Endothelial cell of umbilical vein (primary cell): ENCODE data around the gene RNF138. TPM values are rescaled to one million over a fixed set of nuclear protein-coding genes. Genes with fewer than 3 reads are reported as not detected.

Experiments used
- BruUV-seq: library from RNA; stranded (reverse); fragments of 400-500 nt; replicated peaks from 2 replicates; lab custom pipeline; 2021; lab: Mats Ljungman, UMichigan
- CTCF ChIA-PET: fragments of 300-600, 350-600 bp; sonication (Branson Sonifier 250); formaldehyde crosslinking; loops from one replicate; lab custom pipeline; 2021; ENCODE audit warnings: antibody characterized with exemption, inconsistent platforms; lab: Charles Lee
- POLR2A ChIA-PET: fragments of 300-600, 350-600 bp; sonication (Branson Sonifier 250); formaldehyde crosslinking; loops from one replicate; lab custom pipeline; 2021; ENCODE audit warnings: antibody characterized with exemption, inconsistent platforms; lab: Charles Lee
- DNase-seq: peaks from one replicate; pipeline ENCODE4 v3.0.0-alpha.2; 2011; ENCODE audit warnings: low read depth, low spot score
- FAIRE-seq: peaks from 2 replicates; lab custom pipeline; 2011; peaks lifted over from hg19 to GRCh38; lab: Jason Lieb, UNC
- H2AFZ ChIP-seq: 2 replicates; pipeline ENCODE4 v1.6.0; 2012; ENCODE audit warnings: low read depth, low read length, control low read depth, inconsistent platforms
- H3K27ac ChIP-seq: 2 replicates; pipeline ENCODE4 v1.5.1; 2011; ENCODE audit warnings: low read depth, mild to moderate bottlenecking, control low read depth, low read length, moderate library complexity; ENCODE audit not compliant: insufficient read depth
- H3K27me3 ChIP-seq, 2 experiments: 2 replicates each; pipeline versions ENCODE4 v1.6.0 to v1.6.1; 2011; ENCODE audit warnings: low read length in 2 of 2, mixed read lengths in 1 of 2; ENCODE audit not compliant: control insufficient read depth in 2 of 2, insufficient read depth in 2 of 2
- H3K36me3 ChIP-seq, 2 experiments: 2 replicates in 1 of 2; 3 replicates in 1 of 2; pipeline ENCODE4 v1.5.1; 2011; ENCODE audit warnings: low read length in 2 of 2, mild to moderate bottlenecking in 1 of 2, moderate library complexity in 1 of 2; ENCODE audit not compliant: control insufficient read depth in 2 of 2, insufficient read depth in 2 of 2; ENCODE audit errors: extremely low read depth in 1 of 2
- H3K4me1 ChIP-seq: 3 replicates; pipeline ENCODE4 v1.5.1; 2011; ENCODE audit warnings: mild to moderate bottlenecking, low read length; ENCODE audit not compliant: control insufficient read depth, insufficient read depth; ENCODE audit errors: extremely low read depth
- H3K4me2 ChIP-seq: 2 replicates; pipeline ENCODE4 v1.6.1; 2011; ENCODE audit warnings: low read length, control low read depth, mixed read lengths; ENCODE audit not compliant: insufficient read depth
- H3K4me3 ChIP-seq, 3 experiments: fragments of 200-600 bp in 1 of 3; sonication (generic), shearing (Covaris generic) in 1 of 3; replicated peaks in 1 of 3; 2 replicates each; pipeline ENCODE4 v1.5.1; 2011 to 2016; ENCODE audit warnings: control low read depth in 3 of 3, low read length in 3 of 3, mild to moderate bottlenecking in 2 of 3, inconsistent platforms in 1 of 3, low read depth in 1 of 3, moderate library complexity in 1 of 3; ENCODE audit not compliant: insufficient read depth in 1 of 3
- H3K79me2 ChIP-seq: 2 replicates; pipeline ENCODE4 v1.6.0; 2012; ENCODE audit warnings: low read length, inconsistent platforms; ENCODE audit not compliant: control insufficient read depth, insufficient read depth
- H3K9ac ChIP-seq: replicated peaks from 2 replicates; pipeline ENCODE3; 2011; ENCODE audit warnings: low read length, control low read depth; ENCODE audit not compliant: insufficient read depth; ENCODE audit errors: extremely low read depth
- H3K9me1 ChIP-seq: replicated peaks from 3 replicates; pipeline ENCODE4 v1.6.0; 2011; ENCODE audit warnings: mild to moderate bottlenecking, low read length; ENCODE audit not compliant: control insufficient read depth, insufficient read depth; ENCODE audit errors: extremely low read depth
- H3K9me3 ChIP-seq: replicated peaks from 2 replicates; pipeline ENCODE4 v1.5.1; 2012; ENCODE audit warnings: low read length, inconsistent platforms; ENCODE audit not compliant: control insufficient read depth, insufficient read depth
- H4K20me1 ChIP-seq: replicated peaks from 2 replicates; pipeline ENCODE3; 2011; ENCODE audit warnings: mild to moderate bottlenecking, low read length; ENCODE audit not compliant: control insufficient read depth, insufficient read depth; ENCODE audit errors: extremely low read depth
- EZH2 ChIP-seq: IDR thresholded peaks from 2 replicates; pipeline ENCODE4 v1.6.1; 2012; ENCODE audit warnings: borderline replicate concordance, low read depth, mild to moderate bottlenecking, moderate library complexity, low read length, inconsistent platforms; ENCODE audit not compliant: severe bottlenecking
- FOS ChIP-seq: IDR thresholded peaks from 2 replicates; pipeline ENCODE4 v1.6.1; 2011; ENCODE audit warnings: mild to moderate bottlenecking, low read length, moderate library complexity, borderline replicate concordance; ENCODE audit not compliant: insufficient read depth
- JUN ChIP-seq: IDR thresholded peaks from 2 replicates; pipeline ENCODE4 v1.6.1; 2011; ENCODE audit warnings: borderline replicate concordance, low read depth; ENCODE audit not compliant: insufficient read length, insufficient read depth
- MYC ChIP-seq: IDR thresholded peaks from one replicate; pipeline ENCODE4 v1.6.1; 2011; ENCODE audit warnings: mild to moderate bottlenecking, low read depth, low read length
- POLR2A ChIP-seq: IDR thresholded peaks from 2 replicates; pipeline ENCODE4 v1.6.1; 2012; ENCODE audit warnings: low read depth, mild to moderate bottlenecking, control low read depth, low read length
- POLR2AphosphoS5 ChIP-seq: IDR thresholded peaks from 2 replicates; pipeline ENCODE4 v1.6.1; 2012; ENCODE audit warnings: low read depth, mild to moderate bottlenecking, control low read depth, low read length, moderate library complexity; ENCODE audit not compliant: insufficient read depth
- dilution Hi-C: fragments of 300-500 bp; cut with MboI; formaldehyde crosslinking; loops from one replicate; pipeline ENCODE4 v1.15.0; 2019; ENCODE audit warnings: low sequenced_read_pairs; ENCODE audit not compliant: extremely low pct_ligation_motif_present
- intact Hi-C: fragments of 100-400 bp; cut with micrococcal nuclease; formaldehyde crosslinking; loops from one replicate; pipeline ENCODE4 v1.10.0; 2022
- polyA plus RNA-seq, 4 experiments: library from polyadenylated mRNA; depleted of rRNA in 3 of 4; stranded (reverse) in 3 of 4; unstranded in 1 of 4; fragments of >200 nt; gene quantifications; 2 replicates each; pipeline versions ENCODE4 v1.2.1 to v1.2.3, GENCODE V29; 2011 to 2012; ENCODE audit warnings: missing spikeins in 1 of 4
- total RNA-seq: library from RNA; stranded (reverse); gene quantifications from 2 replicates; pipeline ENCODE4 v1.2.3, GENCODE V29; 2021
- TF ChIP-seq, protein P1 (sequence below), 2 donors: IDR thresholded peaks; 1 replicate in 1 of 2; 2 replicates in 1 of 2; pipeline ENCODE4 v1.5.1; 2011; ENCODE audit warnings: low read length in 2 of 2, mild to moderate bottlenecking in 2 of 2, moderate library complexity in 2 of 2, control low read depth in 1 of 2, inconsistent platforms in 1 of 2, low read depth in 1 of 2; ENCODE audit not compliant: insufficient read depth in 1 of 2; ENCODE audit errors: extremely low read depth in 1 of 2

RNF138 gene
- total and polyA plus RNA-seq, 2 donors (not counting 3 experiments of a cell fraction or from before 2014, with no cell fraction given) = 14.7 to 24.6 TPM

DNA sequence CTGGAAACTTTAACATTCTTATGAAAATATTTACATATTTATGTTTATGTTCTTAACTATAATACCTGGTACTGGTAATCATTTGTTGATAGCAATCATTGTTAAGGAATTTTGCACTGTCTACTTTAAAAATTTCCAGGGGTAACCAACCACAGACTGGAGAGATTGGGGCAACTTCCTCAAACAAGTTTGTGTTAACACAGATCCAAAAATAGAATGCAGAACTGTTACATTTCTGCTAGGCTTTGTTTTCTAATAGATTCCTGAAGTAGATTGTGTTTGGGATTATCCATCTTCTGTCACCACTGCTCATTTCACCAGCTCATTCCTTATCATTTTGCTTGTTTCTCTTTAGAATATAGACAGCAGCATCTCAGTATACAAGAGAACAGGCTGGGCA lies 49.3 kb upstream of the RNF138 start:
- FAIRE-seq = no peak
- TF ChIP-seq JUN = no peak
- TF ChIP-seq, protein P1, sequence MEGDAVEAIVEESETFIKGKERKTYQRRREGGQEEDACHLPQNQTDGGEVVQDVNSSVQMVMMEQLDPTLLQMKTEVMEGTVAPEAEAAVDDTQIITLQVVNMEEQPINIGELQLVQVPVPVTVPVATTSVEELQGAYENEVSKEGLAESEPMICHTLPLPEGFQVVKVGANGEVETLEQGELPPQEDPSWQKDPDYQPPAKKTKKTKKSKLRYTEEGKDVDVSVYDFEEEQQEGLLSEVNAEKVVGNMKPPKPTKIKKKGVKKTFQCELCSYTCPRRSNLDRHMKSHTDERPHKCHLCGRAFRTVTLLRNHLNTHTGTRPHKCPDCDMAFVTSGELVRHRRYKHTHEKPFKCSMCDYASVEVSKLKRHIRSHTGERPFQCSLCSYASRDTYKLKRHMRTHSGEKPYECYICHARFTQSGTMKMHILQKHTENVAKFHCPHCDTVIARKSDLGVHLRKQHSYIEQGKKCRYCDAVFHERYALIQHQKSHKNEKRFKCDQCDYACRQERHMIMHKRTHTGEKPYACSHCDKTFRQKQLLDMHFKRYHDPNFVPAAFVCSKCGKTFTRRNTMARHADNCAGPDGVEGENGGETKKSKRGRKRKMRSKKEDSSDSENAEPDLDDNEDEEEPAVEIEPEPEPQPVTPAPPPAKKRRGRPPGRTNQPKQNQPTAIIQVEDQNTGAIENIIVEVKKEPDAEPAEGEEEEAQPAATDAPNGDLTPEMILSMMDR (IDR thresholded peaks at IDR 0.05; ENCODE audit: extremely low read depth in 1 of 2, insufficient read depth in 1 of 2, low read depth in 1 of 2, low read length in 2 of 2) = no peak
- TF ChIP-seq POLR2A = no peak
- TF ChIP-seq FOS = no peak
- no peak for TF ChIP-seq EZH2
- no peak for TF ChIP-seq MYC
- TF ChIP-seq POLR2AphosphoS5 = no peak
- POLR2A ChIA-PET = interaction anchor here (0.7 kb wide), 1 partner anchor 38 kb away, joined by 3 read pairs; no protein-coding TSS in a partner anchor

More for the DNA sequence above, 49.3 kb upstream of the RNF138 start:
- H3K27me3 ChIP-seq = no peaks in the 10 kb centered on the region
- no peaks in the 10 kb centered on the region for H3K9me1 ChIP-seq
- no peak for DNase-seq
- no TSS peak for BruUV-seq
- intact Hi-C loops = no loop called here
- no peaks in the 10 kb centered on the region for H4K20me1 ChIP-seq
- no peaks in the 10 kb centered on the region for H3K79me2 ChIP-seq
- H3K4me1 ChIP-seq = no peaks in the 10 kb centered on the region
- no peak overlapping the region for H3K4me3 ChIP-seq
- CTCF ChIA-PET = interaction anchor here (0.9 kb wide), 1 partner anchor 30 kb away, joined by 4 read pairs; no protein-coding TSS in a partner anchor
- no peak overlapping the region for H3K4me2 ChIP-seq
- no peak overlapping the region for H3K27ac ChIP-seq
- H2AFZ ChIP-seq = no peak overlapping the region
- H3K9me3 ChIP-seq = no peaks in the 10 kb centered on the region
- dilution Hi-C loops = no loop called here
- no peaks in the 10 kb centered on the region for H3K36me3 ChIP-seq
- H3K9ac ChIP-seq = no peak overlapping the region
